ENCODE measurements around the gene NEURL1. TPM values are rescaled to one million over a fixed set of nuclear protein-coding genes. Genes with fewer than 3 reads are reported as not detected.
"Not testable (repeated sequence)": the region's sequence is repeated elsewhere in the genome, so short reads cannot be mapped to it uniquely, and the experiment has no call there.

NEURL1 gene
- polyA plus RNA-seq, 1 donor from 2014 or later, result 0.35 TPM

DNA sequence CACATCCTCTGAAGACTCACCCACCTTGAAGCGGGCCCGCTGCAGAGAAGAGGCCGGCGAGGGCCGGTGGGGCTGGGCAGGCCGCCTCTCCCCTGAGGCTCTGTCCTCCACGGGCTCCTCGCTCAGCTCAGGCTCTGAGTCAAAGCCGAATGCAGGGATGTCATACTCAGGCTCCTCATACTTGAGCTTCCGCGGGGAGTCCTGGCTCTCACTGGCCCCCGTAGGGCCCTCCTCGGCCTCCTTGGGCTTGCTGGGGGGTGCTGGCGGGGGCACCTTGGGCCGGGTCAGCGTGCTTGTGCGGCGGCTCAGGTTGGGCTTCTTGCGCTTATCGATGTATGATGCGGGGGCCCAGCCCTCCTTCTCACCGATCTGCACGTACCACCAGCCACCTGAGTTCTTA lies 109.9 kb downstream of the NEURL1 start:
- no peaks in the 10 kb centered on the region for H3K9me3 Mint-ChIP-seq
- H3K4me3 Mint-ChIP-seq, result no peak overlapping the region
- H3K27me3 Mint-ChIP-seq, result no peaks in the 10 kb centered on the region
- H3K27ac Mint-ChIP-seq, result no peak overlapping the region
- H3K4me1 Mint-ChIP-seq, result no peaks in the 10 kb centered on the region
- no peaks in the 10 kb centered on the region for H3K36me3 Mint-ChIP-seq

DNA sequence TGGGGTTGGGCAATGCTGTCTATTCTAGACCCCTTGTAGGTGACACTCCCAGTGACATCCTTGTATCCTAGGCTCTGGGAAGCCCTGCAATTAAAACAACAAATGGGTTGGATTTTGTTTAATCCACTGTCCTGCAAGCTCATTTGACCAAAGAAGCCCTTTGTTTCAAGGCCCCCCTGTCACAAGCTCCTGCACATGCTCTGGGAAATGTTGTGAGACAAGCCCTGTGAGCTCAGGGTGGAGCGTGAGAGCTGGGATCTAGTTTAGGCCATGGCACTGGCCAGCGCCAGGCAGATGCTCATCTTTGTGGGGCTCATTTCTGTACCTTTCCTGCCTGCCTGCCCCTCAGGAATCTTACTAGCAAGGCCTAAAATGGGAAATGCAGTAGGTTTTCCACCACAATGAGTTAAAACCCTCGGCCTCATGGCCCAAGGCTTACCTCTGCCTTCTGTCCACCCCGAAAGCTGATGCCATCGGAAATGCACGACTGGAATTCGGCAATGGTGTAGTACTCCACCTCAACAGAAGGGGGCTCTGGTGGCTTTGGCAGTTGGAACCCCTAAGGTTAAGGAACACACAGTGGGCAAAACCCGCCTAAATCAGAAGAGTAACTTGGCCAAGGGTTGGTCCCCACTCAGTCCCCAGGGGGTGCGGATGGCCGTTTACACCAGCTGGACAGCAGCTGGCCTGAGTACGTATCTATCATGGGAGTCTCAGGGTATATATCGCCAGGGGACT lies 112.0 kb downstream of the NEURL1 start:
- Mint-ChIP-seq H3K27me3 (no peaks in the 10 kb centered on the region), H3K4me1 (no peaks in the 10 kb centered on the region), H3K27ac (no peak overlapping the region), H3K4me3 (peak overlapping the region in 1 of 4 donors; percentile 51), H3K9me3 (no peaks in the 10 kb centered on the region), H3K36me3 (no peaks in the 10 kb centered on the region)

DNA sequence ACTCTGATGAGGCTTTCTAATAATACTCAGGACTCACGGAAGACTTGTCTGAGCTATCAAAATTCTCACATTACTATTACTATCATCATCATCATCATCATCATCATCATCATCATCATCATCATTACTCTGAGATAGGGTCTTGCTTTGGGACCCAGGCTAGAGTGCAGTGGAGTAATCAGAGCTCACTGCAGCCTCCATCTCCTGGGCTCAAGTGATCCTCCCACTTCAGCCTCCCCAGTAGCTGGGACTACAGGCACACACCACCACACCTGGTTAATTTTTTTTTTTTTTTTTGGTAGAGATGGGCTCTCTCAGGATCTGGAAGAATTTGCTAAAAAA lies 112.6 kb downstream of the NEURL1 start:
- H3K27me3 Mint-ChIP-seq, H3K4me1 Mint-ChIP-seq: not testable (repeated sequence)

DNA sequence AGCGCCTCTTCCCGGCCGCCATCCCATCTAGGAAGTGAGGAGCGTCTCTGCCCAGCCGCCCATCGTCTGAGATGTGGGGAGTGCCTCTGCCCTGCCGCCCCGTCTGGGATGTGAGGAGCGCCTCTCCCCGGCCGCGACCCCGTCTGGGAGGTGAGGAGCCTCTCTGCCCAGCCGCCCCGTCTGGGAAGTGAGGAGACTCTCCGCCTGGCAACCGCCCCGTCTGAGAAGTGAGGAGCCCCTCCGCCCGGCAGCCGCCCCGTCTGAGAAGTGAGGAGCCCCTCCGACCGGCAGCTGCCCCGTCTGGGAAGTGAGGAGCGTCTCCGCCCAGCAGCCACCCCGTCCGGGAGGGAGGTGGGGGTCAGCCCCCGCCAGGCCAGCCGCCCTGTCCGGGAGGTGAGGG lies 113.5 kb downstream of the NEURL1 start:
- H3K27ac Mint-ChIP-seq, H3K9me3 Mint-ChIP-seq, H3K27me3 Mint-ChIP-seq, H3K4me3 Mint-ChIP-seq, H3K4me1 Mint-ChIP-seq, H3K36me3 Mint-ChIP-seq: not testable (repeated sequence)

More for the DNA sequence above, 112.6 kb downstream of the NEURL1 start:
- H3K4me3 Mint-ChIP-seq, H3K9me3 Mint-ChIP-seq, H3K27ac Mint-ChIP-seq, H3K36me3 Mint-ChIP-seq: not testable (repeated sequence)

DNA sequence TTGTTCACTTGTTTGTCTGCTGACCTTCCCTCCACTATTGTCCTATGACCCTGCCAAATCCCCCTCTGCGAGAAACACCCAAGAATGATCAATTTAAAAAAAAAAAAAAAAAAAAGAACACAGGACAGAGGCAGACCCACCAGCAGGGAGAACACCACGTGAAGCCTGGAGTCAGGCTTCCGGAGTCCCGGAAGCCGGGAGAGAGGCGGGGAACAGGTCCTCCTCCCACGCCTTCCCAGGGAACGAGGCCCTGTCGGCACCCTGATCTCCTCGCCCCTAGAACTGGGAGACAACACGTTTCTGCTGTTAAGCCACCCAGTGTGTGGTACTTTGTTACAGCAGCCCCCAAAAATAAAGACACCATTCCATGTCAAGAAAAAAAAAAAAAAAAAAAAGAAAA lies 114.6 kb downstream of the NEURL1 start:
- not testable (repeated sequence) for H3K4me3 Mint-ChIP-seq

DNA sequence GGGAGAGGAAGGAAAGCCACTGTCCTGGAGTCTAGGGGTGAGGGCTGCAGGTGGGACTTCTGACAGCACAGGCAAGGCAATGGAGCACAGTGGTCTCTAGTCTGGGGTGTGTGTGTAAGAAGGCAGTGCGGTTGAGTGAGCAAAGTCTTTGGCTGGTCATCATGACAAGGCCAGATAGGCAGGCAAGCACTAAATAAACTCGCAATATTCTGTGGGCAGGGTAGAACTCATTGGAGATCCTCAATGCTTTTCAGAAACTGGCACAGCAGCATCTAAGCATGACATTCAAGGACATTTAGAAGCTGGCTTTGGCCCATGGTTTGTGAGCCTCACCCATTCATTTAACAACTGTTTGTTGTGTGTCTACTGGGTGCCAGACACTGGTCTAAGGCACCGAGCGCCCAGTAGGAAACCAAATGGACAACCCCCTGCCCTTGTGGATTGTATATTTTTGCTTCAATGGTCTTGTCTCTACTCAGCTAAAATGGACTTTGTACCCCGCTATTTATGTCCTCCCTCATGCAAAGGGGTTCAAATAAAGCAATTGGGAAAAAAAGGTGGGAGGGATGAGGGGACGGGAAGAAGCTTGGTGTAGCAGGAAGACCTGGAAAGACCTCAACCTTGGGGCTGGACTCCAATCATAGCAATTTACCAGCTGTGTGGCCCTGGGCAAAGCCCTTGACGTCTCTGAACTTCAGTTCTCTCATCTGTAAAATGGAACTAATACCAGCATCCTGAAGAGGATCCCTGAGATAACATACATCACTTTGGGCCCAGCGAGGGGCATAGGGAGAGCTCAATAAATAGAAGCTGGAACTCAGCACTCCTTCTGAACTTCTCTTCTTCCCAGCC lies 116.0 kb downstream of the NEURL1 start:
- Mint-ChIP-seq H3K27ac (no peak overlapping the region), H3K27me3 (no peaks in the 10 kb centered on the region), H3K4me3 (no peak overlapping the region), H3K4me1 (peaks cover 0 to 3% (median 0%) of the 10 kb centered on the region in 3 donors), H3K9me3 (no peaks in the 10 kb centered on the region), H3K36me3 (no peaks in the 10 kb centered on the region)

More for the DNA sequence above, 114.6 kb downstream of the NEURL1 start:
- H3K27me3 Mint-ChIP-seq, H3K36me3 Mint-ChIP-seq, H3K9me3 Mint-ChIP-seq, H3K4me1 Mint-ChIP-seq, H3K27ac Mint-ChIP-seq: not testable (repeated sequence)

DNA sequence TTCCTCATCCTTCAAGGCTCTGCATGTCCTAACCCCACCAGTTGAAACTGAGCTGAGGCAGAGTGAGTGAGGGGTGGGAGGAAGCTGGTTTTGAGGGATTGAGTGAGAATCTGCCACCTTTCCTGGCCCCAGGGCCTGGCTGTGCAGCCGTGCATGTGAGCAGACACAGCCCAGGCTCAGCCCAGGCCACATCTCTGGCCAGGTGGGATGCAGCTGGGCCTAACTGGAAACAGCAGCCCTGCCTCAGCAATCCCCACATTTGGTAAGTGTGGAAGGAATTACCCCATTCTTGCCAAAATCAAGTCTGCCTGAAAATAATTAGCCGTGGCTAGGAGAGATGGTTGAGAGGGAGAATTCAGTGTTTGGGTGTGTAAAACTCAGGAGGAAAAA lies 116.6 kb downstream of the NEURL1 start:
- H3K4me1 Mint-ChIP-seq, result peaks cover 0 to 3% (median 0%) of the 10 kb centered on the region in 3 donors
- no peaks in the 10 kb centered on the region for H3K36me3 Mint-ChIP-seq
- H3K27me3 Mint-ChIP-seq, result no peaks in the 10 kb centered on the region
- peak overlapping the region in 1 of 3 donors; percentile 64 for H3K27ac Mint-ChIP-seq
- H3K9me3 Mint-ChIP-seq, result no peaks in the 10 kb centered on the region
- no peak overlapping the region for H3K4me3 Mint-ChIP-seq

DNA sequence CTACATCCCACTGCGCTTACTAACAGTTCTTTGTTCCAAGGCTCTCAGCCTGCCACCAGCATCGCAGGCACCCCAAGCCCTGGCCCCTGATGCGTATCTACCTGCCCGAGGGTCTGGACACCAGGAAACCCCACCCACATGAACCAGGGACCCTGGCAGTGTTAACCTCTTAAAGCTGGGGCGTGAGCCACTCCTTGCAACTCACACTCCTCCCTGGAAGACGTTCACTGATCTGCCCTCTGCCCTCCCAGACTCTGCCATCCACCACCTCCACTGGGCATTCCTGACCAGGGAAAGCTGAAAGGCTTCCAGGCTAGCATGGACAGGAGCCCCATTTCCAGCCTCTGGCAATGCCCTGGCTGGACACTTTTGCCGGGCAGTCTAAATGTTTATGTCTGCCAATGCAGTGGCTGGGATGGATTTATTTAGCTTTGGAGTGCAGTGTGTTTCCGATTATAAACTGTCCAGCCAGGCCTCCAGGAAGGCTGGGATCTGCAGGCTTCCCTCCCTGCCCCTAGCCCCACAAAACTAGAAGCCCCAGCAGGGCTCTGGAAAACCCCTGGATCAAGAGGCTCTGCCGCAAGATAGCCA lies 117.5 kb downstream of the NEURL1 start:
- Mint-ChIP-seq H3K4me3 (no peak overlapping the region), H3K36me3 (no peaks in the 10 kb centered on the region), H3K4me1 (peaks cover 0 to 3% (median 0%) of the 10 kb centered on the region in 3 donors), H3K9me3 (no peaks in the 10 kb centered on the region), H3K27ac (no peak overlapping the region), H3K27me3 (no peaks in the 10 kb centered on the region)

DNA sequence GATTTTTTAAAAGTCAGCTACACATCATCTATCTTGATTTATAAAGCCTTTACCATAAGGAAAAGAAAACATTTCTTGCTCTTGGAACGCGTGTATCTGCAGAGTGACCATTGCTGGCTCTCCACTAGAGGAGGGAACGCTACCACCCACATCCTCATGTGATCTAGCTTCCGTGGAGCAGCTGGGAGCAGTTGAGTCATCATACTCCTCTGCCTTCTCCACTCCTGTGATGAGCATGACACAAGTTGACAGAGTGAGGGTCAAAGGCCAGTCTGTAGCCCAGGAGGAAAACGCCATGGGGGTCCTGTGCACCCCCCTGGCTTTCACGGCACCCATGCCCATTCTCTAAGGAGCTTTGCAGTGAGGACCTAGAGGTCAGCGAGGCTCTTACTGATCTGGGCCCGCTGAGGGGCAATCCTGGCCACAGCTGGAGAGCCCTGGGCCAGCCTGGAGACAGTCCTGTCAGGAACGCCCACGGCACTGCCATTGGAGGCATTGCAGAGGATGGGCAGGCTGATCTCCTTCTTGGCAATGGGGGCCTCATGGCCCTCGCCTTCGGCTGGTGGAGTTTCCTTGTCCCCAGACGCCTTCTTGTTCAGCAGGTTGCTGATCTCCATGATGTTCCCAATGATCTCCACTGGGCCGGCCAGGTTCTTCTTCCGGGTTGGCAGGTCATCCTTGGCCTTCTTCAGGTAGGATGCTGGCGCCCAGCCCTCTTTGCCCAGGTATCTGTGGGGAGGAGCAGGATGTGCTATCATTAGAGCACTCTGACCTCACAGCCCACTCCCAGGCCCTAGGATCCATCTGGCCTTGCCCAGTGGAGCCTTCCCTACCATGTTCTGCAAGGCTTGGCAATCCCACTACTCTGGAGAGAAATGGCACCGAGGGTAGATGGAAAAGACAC lies 119.2 kb downstream of the NEURL1 start:
- Mint-ChIP-seq H3K9me3 (no peaks in the 10 kb centered on the region), H3K27ac (peak overlapping the region in 1 of 3 donors; percentile 31), H3K4me1 (peaks cover 0 to 3% (median 0%) of the 10 kb centered on the region in 3 donors), H3K36me3 (no peaks in the 10 kb centered on the region), H3K4me3 (no peak overlapping the region), H3K27me3 (no peaks in the 10 kb centered on the region)

DNA sequence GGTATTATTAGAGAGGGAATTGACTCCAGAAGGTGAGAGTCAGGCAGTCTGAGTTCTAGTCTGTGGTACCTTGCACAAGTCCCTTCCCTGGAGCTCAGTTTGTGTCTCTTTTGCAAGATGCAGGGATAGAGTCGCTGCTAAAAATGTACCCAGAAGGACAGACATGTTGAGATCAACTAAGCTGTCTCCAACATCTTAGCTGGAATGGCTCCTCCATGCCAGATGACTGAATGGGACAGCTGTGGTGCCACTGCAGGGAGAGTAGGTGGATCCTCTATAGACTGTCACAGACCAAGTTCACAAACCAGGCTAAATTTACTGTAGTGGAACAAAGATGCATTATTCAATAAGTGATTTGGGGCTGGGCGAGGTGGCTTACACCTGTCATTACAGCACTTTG lies 120.1 kb downstream of the NEURL1 start:
- no peak overlapping the region for H3K27ac Mint-ChIP-seq
- peaks cover 0 to 3% (median 0%) of the 10 kb centered on the region in 3 donors for H3K4me1 Mint-ChIP-seq

DNA sequence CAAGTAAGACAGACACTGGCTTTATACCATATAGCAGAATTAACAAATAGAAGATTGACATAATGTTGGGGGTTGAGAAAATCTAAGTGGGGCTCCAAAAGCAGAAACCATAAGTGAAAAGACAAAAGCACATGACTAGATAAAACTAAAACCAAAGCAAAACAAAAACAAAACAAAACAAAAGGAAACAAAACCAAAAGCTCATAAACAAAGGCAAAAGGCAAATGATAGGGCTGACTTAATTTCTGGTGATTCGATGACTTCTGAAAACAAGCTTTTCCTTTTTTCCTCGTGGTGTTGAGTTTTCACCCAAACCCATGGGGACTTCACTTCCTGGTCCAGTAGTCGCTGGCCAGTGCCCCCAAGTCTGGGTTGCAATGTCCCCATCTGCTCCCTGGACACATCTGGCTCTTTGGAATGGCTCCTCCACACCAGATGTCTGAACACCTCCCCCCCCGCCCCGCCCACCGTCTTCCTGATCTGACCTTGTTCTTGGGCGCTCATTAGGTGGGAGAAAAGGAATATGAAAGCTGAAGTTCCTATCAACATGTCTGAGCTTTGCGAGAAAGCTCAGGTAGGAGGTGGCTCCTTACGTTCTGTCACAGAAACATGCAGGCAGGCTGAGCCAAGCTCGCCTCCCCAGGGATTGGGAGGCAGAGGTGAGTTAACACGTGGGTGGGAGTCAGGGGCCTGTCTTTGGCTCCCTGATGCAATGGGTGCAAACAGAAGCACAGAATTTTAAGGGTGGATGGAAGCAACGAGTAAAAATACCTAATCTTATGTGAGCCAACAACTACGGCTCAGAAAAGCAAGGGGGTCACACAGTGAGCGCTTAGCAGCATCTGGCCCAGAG lies 121.0 kb downstream of the NEURL1 start:
- no peaks in the 10 kb centered on the region for H3K27me3 Mint-ChIP-seq
- peak overlapping the region in 1 of 3 donors; percentile 32 for H3K27ac Mint-ChIP-seq
- no peaks in the 10 kb centered on the region for H3K36me3 Mint-ChIP-seq
- H3K4me3 Mint-ChIP-seq, result peak overlapping the region in 1 of 4 donors; percentile 55
- no peaks in the 10 kb centered on the region for H3K9me3 Mint-ChIP-seq
- peaks cover 0 to 3% (median 0%) of the 10 kb centered on the region in 3 donors for H3K4me1 Mint-ChIP-seq

More for the DNA sequence above, 120.1 kb downstream of the NEURL1 start:
- Mint-ChIP-seq H3K36me3 (no peaks in the 10 kb centered on the region), H3K4me3 (no peak overlapping the region), H3K27me3 (no peaks in the 10 kb centered on the region), H3K9me3 (no peaks in the 10 kb centered on the region)

DNA sequence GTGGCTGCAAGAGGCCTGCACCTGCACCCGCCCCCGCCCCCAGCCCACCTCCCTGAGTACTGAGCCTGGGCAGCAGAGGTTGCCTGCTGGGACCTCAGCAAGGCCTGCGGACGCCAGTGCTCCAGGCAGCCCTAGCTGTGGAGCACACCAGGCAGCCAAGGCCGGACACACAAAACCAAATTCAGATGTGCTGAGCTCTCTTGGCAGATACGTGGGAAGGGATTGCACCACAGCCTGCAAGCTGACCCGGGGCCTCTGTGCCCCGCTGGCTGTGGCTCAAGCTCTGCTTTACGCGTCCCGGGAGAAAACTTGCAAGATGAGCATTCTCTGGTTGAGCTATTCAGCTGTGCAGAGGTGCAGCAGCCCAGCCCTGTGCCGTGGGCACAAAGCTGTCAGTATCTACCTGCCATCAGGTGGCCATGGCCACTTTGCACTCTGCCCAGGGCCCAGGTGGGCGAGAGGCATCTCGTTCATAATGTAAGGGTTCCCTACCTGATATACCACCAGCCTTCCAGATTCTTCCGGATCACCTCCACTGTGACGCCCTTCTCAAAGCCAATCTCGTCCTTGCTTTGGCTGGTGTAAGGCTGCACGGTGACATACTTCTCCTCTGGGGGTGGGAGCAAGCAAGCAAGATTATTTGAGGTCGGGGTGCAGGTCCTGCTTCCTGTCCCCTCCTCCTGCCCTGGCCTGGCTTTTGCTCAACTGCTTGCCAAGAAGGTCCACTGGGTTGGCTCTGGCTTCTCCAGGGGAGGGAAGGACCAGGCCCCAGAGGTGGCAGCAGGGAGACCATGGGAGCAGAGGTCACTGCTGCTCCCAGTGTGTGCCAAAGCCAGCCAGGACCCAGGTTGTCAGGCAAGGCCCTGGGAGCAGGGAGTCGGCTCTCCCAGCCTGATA lies 123.4 kb downstream of the NEURL1 start:
- Mint-ChIP-seq H3K27me3 (no peaks in the 10 kb centered on the region), H3K36me3 (no peaks in the 10 kb centered on the region), H3K9me3 (no peaks in the 10 kb centered on the region), H3K4me3 (no peak overlapping the region), H3K27ac (no peak overlapping the region), H3K4me1 (peaks cover 0 to 3% (median 1%) of the 10 kb centered on the region in 3 donors)

Data from IgD-negative memory B cell (primary cell).